ENCODE data around the gene GRM4. TPM values are rescaled to one million over a fixed set of nuclear protein-coding genes. Genes with fewer than 3 reads are reported as not detected.

GRM4 gene
- polyA plus RNA-seq, 1 of the 3 experiments (the other 2 are of a cell fraction): not detected

- no peak for DNase-seq
- H4K20me1 ChIP-seq (ENCODE audit: insufficient read depth): no peaks in the 10 kb centered on the region
- no peaks in the 10 kb centered on the region for H3K9me2 ChIP-seq
- no peak overlapping the region for H3K9ac ChIP-seq
- H2AFZ ChIP-seq (ENCODE audit: low read depth): no peak overlapping the region
- H3K27ac ChIP-seq (ENCODE audit: low read depth in 2 of 2, low read length in 1 of 2): no peak overlapping the region
- no peak overlapping the region for H3K4me2 ChIP-seq
- no peaks in the 10 kb centered on the region for H3K9me3 ChIP-seq
- no peaks in the 10 kb centered on the region for H3F3A ChIP-seq (replicated peaks; ENCODE audit: insufficient read depth)
- no CpG with 5 or more reads among the region's 3 CpGs for WGBS (ENCODE audit: low lambda C conversion rate)
- peaks cover 2% of the 10 kb centered on the region for H3K27me3 ChIP-seq (ENCODE audit: insufficient read depth)
- H3K79me2 ChIP-seq (ENCODE audit: insufficient read depth): no peaks in the 10 kb centered on the region
- H3K4me3 ChIP-seq (ENCODE audit: low read depth in 2 of 2, low read length in 1 of 2): no peak overlapping the region
- H3K36me3 ChIP-seq (replicated peaks in 1 of 2; ENCODE audit: control insufficient read depth in 1 of 2, insufficient read depth in 2 of 2, low read length in 1 of 2): no peaks in the 10 kb centered on the region
- no peaks in the 10 kb centered on the region; a peak in 1 of 4 replicates for H3K4me1 ChIP-seq (ENCODE audit: control insufficient read depth in 1 of 2, insufficient read depth in 2 of 2, low read depth in 1 of 2, low read length in 1 of 2)
- ChIA-PET POLR2A (no interaction called here), CTCF (interaction anchor here (0.6 to 2.6 kb wide), 7 partner anchors 14 to 316 kb away, joined by 3 to 20 read pairs (median 3); partner anchors contain the start of gene GRM4)
- no peak for TF ChIP-seq ELF1 (IDR thresholded peaks at IDR 0.05)
- no peak for TF ChIP-seq REST (IDR thresholded peaks at IDR 0.05; ENCODE audit: low read depth, low read length)
Measured at GRCh38 chr6:34059914-34060313, 86.0 kb downstream of the GRM4 start.

GRCh38 chr6:34059136-34059731, 86.7 kb downstream of the GRM4 start:
- no peaks in the 10 kb centered on the region for H3K79me2 ChIP-seq (ENCODE audit: insufficient read depth)
- no peaks in the 10 kb centered on the region for H3K36me3 ChIP-seq (replicated peaks in 1 of 2; ENCODE audit: control insufficient read depth in 1 of 2, insufficient read depth in 2 of 2, low read length in 1 of 2)
- H3K4me2 ChIP-seq: no peak overlapping the region
- no peaks in the 10 kb centered on the region; the same call in none of the 2 replicates for H3K27me3 ChIP-seq (ENCODE audit: insufficient read depth)
- H3K9ac ChIP-seq: no peak overlapping the region
- no peaks in the 10 kb centered on the region for H4K20me1 ChIP-seq (ENCODE audit: insufficient read depth)
- no peak overlapping the region for H3K4me3 ChIP-seq (ENCODE audit: low read depth in 2 of 2, low read length in 1 of 2)
- no peak for TF ChIP-seq MXI1 (IDR thresholded peaks at IDR 0.05; ENCODE audit: low read depth, low read length)
- no peak for TF ChIP-seq CHD2 (IDR thresholded peaks at IDR 0.05; ENCODE audit: low read length, partially characterized antibody)
- TF ChIP-seq NRF1 (IDR thresholded peaks at IDR 0.05; ENCODE audit: low read depth, low read length): no peak
- no peak for TF ChIP-seq MAX (IDR thresholded peaks at IDR 0.05; ENCODE audit: low read depth)
- TF ChIP-seq TEAD4 (IDR thresholded peaks at IDR 0.05; ENCODE audit: borderline replicate concordance, insufficient read depth): no peak
- H3K27ac ChIP-seq (ENCODE audit: low read depth in 2 of 2, low read length in 1 of 2): no peak overlapping the region
- no peaks in the 10 kb centered on the region for H3K4me1 ChIP-seq (ENCODE audit: control insufficient read depth in 1 of 2, insufficient read depth in 2 of 2, low read depth in 1 of 2, low read length in 1 of 2)
- no peaks in the 10 kb centered on the region for H3K9me2 ChIP-seq
- no peaks in the 10 kb centered on the region for H3K9me3 ChIP-seq
- H2AFZ ChIP-seq (ENCODE audit: low read depth): no peak overlapping the region
- 58% methylated on average over 17 of the region's 17 CpGs for WGBS (ENCODE audit: low lambda C conversion rate)
- DNase-seq: no peak
- ChIA-PET POLR2A (no interaction called here), CTCF (interaction anchor here (0.6 to 2.6 kb wide), 6 partner anchors 14 to 288 kb away, joined by 3 to 20 read pairs (median 3); partner anchors contain the start of gene GRM4)
- H3F3A ChIP-seq (replicated peaks; ENCODE audit: insufficient read depth): no peaks in the 10 kb centered on the region

All from SK-N-SH (cell line).